Common myeloid progenitor, CD34-positive (primary cell): ENCODE results near the gene NFIB.

Experiments
- CTCF ChIA-PET: fragments of 350-600 bp; sonication (Branson Sonifier 250); formaldehyde crosslinking; loops from one replicate; lab custom pipeline; 2021; ENCODE audit warnings: antibody characterized with exemption; lab: Charles Lee
- POLR2A ChIA-PET: fragments of 350-600 bp; sonication (Branson Sonifier 250); formaldehyde crosslinking; loops from one replicate; lab custom pipeline; 2021; ENCODE audit warnings: antibody characterized with exemption; lab: Charles Lee
- DNase-seq, 3 donors: peaks; one replicate each; pipeline versions ENCODE4 v3.0.0 to v3.0.0-alpha.2; 2013
- H3K27ac ChIP-seq, 2 experiments: 1 replicate in 1 of 2; 2 replicates in 1 of 2; pipeline ENCODE4 v1.7.0; 2013; ENCODE audit warnings: inconsistent platforms in 2 of 2, low read length in 2 of 2, mild to moderate bottlenecking in 2 of 2, low read depth in 1 of 2, moderate library complexity in 1 of 2; ENCODE audit not compliant: severe bottlenecking in 2 of 2, insufficient read depth in 1 of 2, poor library complexity in 1 of 2
- H3K27me3 ChIP-seq, 5 experiments: replicated peaks in 2 of 5; 1 replicate in 3 of 5; 2 replicates in 2 of 5; pipeline versions ENCODE4 v1.6.1 to v1.7.0; 2013; ENCODE audit warnings: low read length in 4 of 5, mild to moderate bottlenecking in 2 of 5, moderate library complexity in 2 of 5, inconsistent platforms in 1 of 5; ENCODE audit not compliant: insufficient read depth in 5 of 5, control insufficient read depth in 4 of 5
- H3K36me3 ChIP-seq, 4 experiments: 1 replicate in 2 of 4; 2 replicates in 2 of 4; pipeline versions ENCODE4 v1.6.1 to v1.7.0; 2013; ENCODE audit warnings: low read length in 3 of 4, control low read depth in 1 of 4, mild to moderate bottlenecking in 1 of 4; ENCODE audit not compliant: control insufficient read depth in 4 of 4, insufficient read depth in 4 of 4
- H3K4me1 ChIP-seq, 4 experiments: 1 replicate in 3 of 4; 2 replicates in 1 of 4; pipeline versions ENCODE4 v1.6.1 to v1.7.1; 2013; ENCODE audit warnings: low read length in 3 of 4, mild to moderate bottlenecking in 3 of 4, control low read depth in 1 of 4, inconsistent platforms in 1 of 4, moderate library complexity in 1 of 4; ENCODE audit not compliant: control insufficient read depth in 4 of 4, insufficient read depth in 4 of 4; ENCODE audit errors: control extremely low read depth in 1 of 4
- H3K4me3 ChIP-seq, 7 experiments: 1 replicate in 4 of 7; 2 replicates in 3 of 7; pipeline versions ENCODE4 v1.5.1 to v1.7.0; 2013; ENCODE audit warnings: mild to moderate bottlenecking in 7 of 7, low read length in 6 of 7, moderate library complexity in 6 of 7, inconsistent platforms in 2 of 7, low read depth in 2 of 7, control low read depth in 1 of 7; ENCODE audit not compliant: insufficient read depth in 4 of 7, control insufficient read depth in 1 of 7; ENCODE audit errors: extremely low read depth in 1 of 7
- H3K9me3 ChIP-seq, 5 experiments: 1 replicate in 4 of 5; 2 replicates in 1 of 5; pipeline versions ENCODE4 v1.6.1 to v1.7.1; 2013; ENCODE audit warnings: low read length in 4 of 5, mild to moderate bottlenecking in 2 of 5, inconsistent platforms in 1 of 5, low read depth in 1 of 5, moderate library complexity in 1 of 5; ENCODE audit not compliant: control insufficient read depth in 4 of 5, insufficient read depth in 2 of 5; ENCODE audit errors: control extremely low read depth in 1 of 5
- WGBS: methylation state at CpG from one replicate; pipeline ENCODE4 v1.1.5; 2013; ENCODE audit not compliant: insufficient coverage; 5-methylcytosine and 5-hydroxymethylcytosine counted together

The NFIB gene

DNA sequence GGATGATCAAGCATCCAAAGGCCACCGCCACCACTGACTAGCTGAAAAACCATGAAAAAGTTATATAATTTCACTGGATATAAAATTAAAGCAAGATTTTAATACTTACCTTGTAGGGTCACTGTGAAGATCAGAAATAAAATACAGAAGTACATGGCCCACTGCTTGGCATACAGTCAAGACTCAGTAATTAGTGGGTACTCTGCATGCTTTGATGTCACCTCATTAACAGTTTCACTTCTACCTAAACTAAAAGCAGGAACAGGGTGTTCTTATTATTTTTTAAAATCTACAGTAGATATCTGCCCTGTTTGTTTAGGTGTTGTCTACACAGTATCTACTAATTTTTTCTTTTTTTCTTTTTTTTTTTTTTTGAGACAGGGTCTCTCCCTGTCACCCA, 66.4 kb downstream of the NFIB start:
- DNase-seq = no peak
- Histone ChIP-seq H3K36me3 (no peaks in the 10 kb centered on the region), H3K4me3 (no peak overlapping the region), H3K9me3 (no peaks in the 10 kb centered on the region), H3K27ac (no peak overlapping the region), H3K27me3 (peaks cover 0 to 5% (median 3%) of the 10 kb centered on the region in 5 experiments), H3K4me1 (no peaks in the 10 kb centered on the region)
- no CpG with 5 or more reads among the region's 1 CpG for WGBS
- CTCF ChIA-PET = no interaction called here
- POLR2A ChIA-PET = no interaction called here

- no peaks in the 10 kb centered on the region for H3K9me3 ChIP-seq
- ChIA-PET POLR2A (no interaction called here), CTCF (no interaction called here)
- 71% methylated on average over 1 of the region's 1 CpG for WGBS
- no peaks in the 10 kb centered on the region for H3K36me3 ChIP-seq
- no peak overlapping the region for H3K27ac ChIP-seq
- no peaks in the 10 kb centered on the region for H3K4me1 ChIP-seq
- H3K27me3 ChIP-seq = peaks cover 0 to 5% (median 3%) of the 10 kb centered on the region in 5 experiments
- no peak overlapping the region for H3K4me3 ChIP-seq
- DNase-seq = no peak
Observed at GRCh38 chr9:14246951-14247350, 67.0 kb downstream of the NFIB start.

GRCh38 chr9:14245901-14246525, 67.9 kb downstream of the NFIB start:
- H3K36me3 ChIP-seq = no peaks in the 10 kb centered on the region
- WGBS = 39% methylated on average over 2 of the region's 3 CpGs
- no peaks in the 10 kb centered on the region for H3K9me3 ChIP-seq
- CTCF ChIA-PET = no interaction called here
- DNase-seq = no peak
- H3K4me1 ChIP-seq = no peaks in the 10 kb centered on the region
- POLR2A ChIA-PET = no interaction called here
- no peak overlapping the region for H3K4me3 ChIP-seq
- H3K27me3 ChIP-seq = peaks cover 0 to 3% (median 0%) of the 10 kb centered on the region in 5 experiments
- no peak overlapping the region for H3K27ac ChIP-seq

- H3K4me1 ChIP-seq = no peaks in the 10 kb centered on the region
- H3K9me3 ChIP-seq = no peaks in the 10 kb centered on the region
- no peak overlapping the region for H3K27ac ChIP-seq
- CTCF ChIA-PET = no interaction called here
- DNase-seq = no peak
- peaks cover 0 to 1% (median 0%) of the 10 kb centered on the region in 5 experiments for H3K27me3 ChIP-seq
- H3K36me3 ChIP-seq = no peaks in the 10 kb centered on the region
- WGBS = no CpG with 5 or more reads among the region's 5 CpGs
- H3K4me3 ChIP-seq = no peak overlapping the region
- POLR2A ChIA-PET = interaction anchor here (0.7 kb wide), 1 partner anchor 131 kb away, joined by 6 read pairs; no protein-coding TSS in a partner anchor
Observed at GRCh38 chr9:14243514-14244042, 70.4 kb downstream of the NFIB start.

GRCh38 chr9:14242150-14242805, 71.7 kb downstream of the NFIB start:
- Histone ChIP-seq H3K4me1 (no peaks in the 10 kb centered on the region), H3K36me3 (no peaks in the 10 kb centered on the region), H3K4me3 (no peak overlapping the region), H3K9me3 (no peaks in the 10 kb centered on the region), H3K27ac (no peak overlapping the region), H3K27me3 (peaks cover 0 to 2% (median 0%) of the 10 kb centered on the region in 5 experiments)
- CTCF ChIA-PET = no interaction called here
- DNase-seq = no peak
- POLR2A ChIA-PET = interaction anchor here (0.7 kb wide), 1 partner anchor 94 kb away, joined by 3 read pairs; no protein-coding TSS in a partner anchor

- H3K27me3 ChIP-seq = peaks cover 0 to 2% (median 0%) of the 10 kb centered on the region in 5 experiments
- no peaks in the 10 kb centered on the region for H3K9me3 ChIP-seq
- no peak for DNase-seq
- H3K27ac ChIP-seq = no peak overlapping the region
- 100% methylated on average over 4 of the region's 6 CpGs for WGBS
- H3K4me3 ChIP-seq = no peak overlapping the region
- no peaks in the 10 kb centered on the region for H3K4me1 ChIP-seq
- ChIA-PET POLR2A (no interaction called here), CTCF (no interaction called here)
- no peaks in the 10 kb centered on the region for H3K36me3 ChIP-seq
Observed at GRCh38 chr9:14240537-14240936, 73.4 kb downstream of the NFIB start.

GRCh38 chr9:14238518-14238917, 75.4 kb downstream of the NFIB start:
- Histone ChIP-seq H3K4me1 (no peaks in the 10 kb centered on the region), H3K27ac (no peak overlapping the region), H3K36me3 (no peaks in the 10 kb centered on the region), H3K4me3 (no peak overlapping the region), H3K9me3 (no peaks in the 10 kb centered on the region), H3K27me3 (peaks cover 0 to 2% (median 0%) of the 10 kb centered on the region in 5 experiments)
- DNase-seq = no peak
- ChIA-PET CTCF (no interaction called here), POLR2A (no interaction called here)
- 61% methylated on average over 3 of the region's 4 CpGs for WGBS
